Pancreas (tissue), 10 donors: Measurements from ENCODE around the gene HELZ. TPM values are rescaled to one million over a fixed set of nuclear protein-coding genes. Genes with fewer than 3 reads are reported as not detected.
A peak's percentile ranks its signal among the peaks of the same experiment; 100 is the strongest.

Source experiments
- ATAC-seq, 4 donors: fragments of 200-7000 bp; cut with Tn5 transposase; one replicate each; pipeline versions ENCODE4 v1.8.0 to v1.9.1; 2020; ENCODE audit warnings: mild to moderate bottlenecking in 4 of 4, moderate library complexity in 4 of 4
- DNase-seq, 6 donors: peaks; one replicate each; pipeline ENCODE4 v3.0.0-alpha.2; 2020
- FAIRE-seq: peaks from 2 replicates; lab custom pipeline; 2012; peaks lifted over from hg19 to GRCh38; lab: Jason Lieb, UNC
- H3K27ac ChIP-seq, 4 donors: fragments of 200-600 bp; sonication (generic); 1 replicate in 3 of 4; 2 replicates in 1 of 4; pipeline versions ENCODE4 v1.5.0 to v1.8.0; 2020
- H3K27me3 ChIP-seq, 4 donors: fragments of 200-600 bp; one replicate each; pipeline ENCODE4 v1.8.0; 2021
- H3K36me3 ChIP-seq, 3 donors: fragments of 200-600 bp; sonication (generic) in 1 of 3; one replicate each; pipeline versions ENCODE4 v1.5.0 to v1.8.0; 2020 to 2021
- H3K4me1 ChIP-seq, 3 donors: fragments of 200-600 bp; one replicate each; pipeline ENCODE4 v1.8.0; 2021
- H3K4me3 ChIP-seq, 4 donors: fragments of 200-600 bp; sonication (generic) in 2 of 4; one replicate each; pipeline versions ENCODE4 v1.5.0 to v1.8.0; 2020 to 2021
- H3K9me3 ChIP-seq, 4 donors: fragments of 200-600 bp; one replicate each; pipeline ENCODE4 v1.8.0; 2021
- WGBS, 2 donors: extraction: QIAGEN DNeasy Blood & Tissue Kit; methylation state at CpG; one replicate each; pipeline ENCODE4 v1.1.7; 2013; 5-methylcytosine and 5-hydroxymethylcytosine counted together
- intact Hi-C, 3 donors: fragments of 100-400 bp; cut with DNase I; formaldehyde crosslinking; loops; one replicate each; pipeline versions ENCODE4 v1.11.1 to v1.14.2; 2022
- polyA plus RNA-seq, 2 donors: library from polyadenylated mRNA; stranded (reverse); fragments of 200-250 nt; gene quantifications; one replicate each; pipeline ENCODE4 v1.2.3, GENCODE V29; 2013
- total RNA-seq, 6 donors: library from RNA; stranded (reverse); fragmentation: NEBNext Ultra II Directional in 4 of 6; extraction: Animal tissue kit (Norgen Biotek cat#: 25700) in 4 of 6; gene quantifications; one replicate each; pipeline versions ENCODE4 v1.2.1 to v1.2.4, GENCODE V29; 2021 to 2023
- TF ChIP-seq, protein P1 (sequence below), 4 donors: fragments of 200-600 bp; sonication (generic) in 3 of 4; IDR thresholded peaks; one replicate each; pipeline versions ENCODE4 v1.5.0 to v1.8.0; 2021; ENCODE audit warnings: antibody characterized with exemption in 4 of 4
- donor health status: healthy with polysubstance abuse.
- donor health status: DM: no; HTN: no; CAD: no; lungs with moderate emphysema.
- donor health status: DM: no; HTN: no; CAD: no.
- donor health status: control.
- donor health status: control.
- donor health status: Bipolar disorder and iron deficiency.
- donor health status: DM: yes; HTN: yes; CAD: no.
- donor health status: DM: no; HTN: no; CAD: no.
- donor health status: DM: no; HTN: no; CAD: no.
- donor health status: DM: yes; HTN: yes; CAD: no.

HELZ gene
- total and polyA plus RNA-seq, 8 donors: 4.1 to 36.6 (median 23.9) TPM

DNA sequence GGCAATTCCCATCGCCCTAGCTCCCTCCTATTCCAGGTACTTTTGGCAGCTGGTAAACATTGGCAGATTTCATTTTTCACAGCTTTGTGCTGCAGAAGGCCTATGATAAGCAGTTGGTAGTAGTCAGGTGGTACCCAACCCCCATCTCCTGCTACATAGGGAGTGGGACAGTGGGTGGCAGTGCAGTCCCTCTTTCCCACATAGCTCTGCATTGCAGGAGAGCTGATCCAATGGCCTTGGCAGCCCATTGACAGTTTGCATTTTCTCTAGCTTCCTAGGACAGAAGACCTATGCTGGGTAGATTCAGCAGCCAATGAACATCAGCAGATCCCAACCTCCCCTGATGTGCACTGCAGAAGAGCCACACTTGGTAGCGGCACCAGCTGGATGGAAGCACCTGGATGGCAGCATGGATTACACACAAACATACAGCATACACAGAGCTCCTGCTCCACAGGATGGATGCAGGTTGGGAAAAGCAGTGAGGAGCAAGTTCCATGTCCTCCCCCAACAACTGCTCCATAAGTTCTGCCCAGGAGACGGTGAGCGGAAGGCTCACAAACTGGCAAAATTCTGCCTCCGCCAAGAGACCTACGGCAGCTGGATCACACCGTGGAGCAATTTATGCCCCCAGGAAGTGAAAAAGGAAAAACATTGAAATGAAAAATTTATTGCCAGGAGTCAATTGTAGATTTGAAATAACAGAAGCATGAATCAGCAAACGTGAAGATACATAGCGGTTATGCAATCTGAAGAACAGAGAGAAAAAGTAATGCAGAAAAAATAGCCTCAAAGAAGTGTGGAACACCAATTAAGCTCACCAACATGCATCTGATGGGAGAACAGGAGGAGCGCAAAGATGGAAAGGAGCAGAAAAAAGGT lies 105.0 kb downstream of the HELZ start:
- H3K4me3 ChIP-seq: no peak overlapping the region
- TF ChIP-seq, protein P1, sequence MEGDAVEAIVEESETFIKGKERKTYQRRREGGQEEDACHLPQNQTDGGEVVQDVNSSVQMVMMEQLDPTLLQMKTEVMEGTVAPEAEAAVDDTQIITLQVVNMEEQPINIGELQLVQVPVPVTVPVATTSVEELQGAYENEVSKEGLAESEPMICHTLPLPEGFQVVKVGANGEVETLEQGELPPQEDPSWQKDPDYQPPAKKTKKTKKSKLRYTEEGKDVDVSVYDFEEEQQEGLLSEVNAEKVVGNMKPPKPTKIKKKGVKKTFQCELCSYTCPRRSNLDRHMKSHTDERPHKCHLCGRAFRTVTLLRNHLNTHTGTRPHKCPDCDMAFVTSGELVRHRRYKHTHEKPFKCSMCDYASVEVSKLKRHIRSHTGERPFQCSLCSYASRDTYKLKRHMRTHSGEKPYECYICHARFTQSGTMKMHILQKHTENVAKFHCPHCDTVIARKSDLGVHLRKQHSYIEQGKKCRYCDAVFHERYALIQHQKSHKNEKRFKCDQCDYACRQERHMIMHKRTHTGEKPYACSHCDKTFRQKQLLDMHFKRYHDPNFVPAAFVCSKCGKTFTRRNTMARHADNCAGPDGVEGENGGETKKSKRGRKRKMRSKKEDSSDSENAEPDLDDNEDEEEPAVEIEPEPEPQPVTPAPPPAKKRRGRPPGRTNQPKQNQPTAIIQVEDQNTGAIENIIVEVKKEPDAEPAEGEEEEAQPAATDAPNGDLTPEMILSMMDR (IDR thresholded peaks at IDR 0.05): peak in 3 of 4 donors; percentile 16 to 21 (median 19)
- no peaks in the 10 kb centered on the region for H3K9me3 ChIP-seq
- H3K36me3 ChIP-seq: peaks cover 0 to 13% (median 0%) of the 10 kb centered on the region in 3 donors
- H3K4me1 ChIP-seq: peaks cover 8 to 20% (median 16%) of the 10 kb centered on the region in 3 donors
- FAIRE-seq (no peak), ATAC-seq (peak; percentile 98 to 99 (median 98)), DNase-seq (peak in 5 of 6 donors; percentile 57 to 91 (median 77))
- intact Hi-C loops: no loop called here
- no peaks in the 10 kb centered on the region for H3K27me3 ChIP-seq
- peak overlapping the region in 3 of 4 donors; percentile 17 to 62 (median 39) for H3K27ac ChIP-seq
- 67 to 71% methylated on average over 10 of the region's 10 CpGs for WGBS, 2 donors

DNA sequence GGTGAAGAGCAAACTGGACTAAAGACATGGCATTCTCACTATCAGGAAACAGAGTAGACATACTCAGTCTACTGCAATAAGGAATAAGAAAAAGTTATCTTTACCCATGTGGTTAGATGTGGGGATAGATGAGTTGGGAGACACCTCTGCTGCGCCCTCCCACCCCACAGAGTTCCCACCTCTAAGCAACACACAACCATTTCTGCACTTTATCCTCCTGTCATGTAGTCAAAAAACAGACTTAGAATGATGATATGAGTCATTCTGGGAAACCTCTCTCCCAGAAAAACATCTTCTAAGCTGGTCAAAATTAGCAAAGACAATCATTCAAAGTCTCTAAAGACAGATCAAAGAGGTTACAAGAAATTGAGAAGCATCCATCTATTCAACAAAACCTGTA lies 105.7 kb downstream of the HELZ start:
- H3K4me1 ChIP-seq: peaks cover 8 to 20% (median 16%) of the 10 kb centered on the region in 3 donors
- no peaks in the 10 kb centered on the region for H3K27me3 ChIP-seq
- H3K4me3 ChIP-seq: no peak overlapping the region
- 95% methylated on average over 1 of the region's 1 CpG for WGBS, 2 donors
- H3K27ac ChIP-seq: peak overlapping the region in 3 of 4 donors; percentile 17 to 62 (median 39)
- intact Hi-C loops: no loop called here
- no peaks in the 10 kb centered on the region for H3K9me3 ChIP-seq
- peaks cover 0 to 9% (median 0%) of the 10 kb centered on the region in 3 donors for H3K36me3 ChIP-seq
- DNase-seq: no peak
- peak in 1 of 4 donors; percentile 24 for ATAC-seq
- TF ChIP-seq, protein P1 (IDR thresholded peaks at IDR 0.05): no peak
- no peak for FAIRE-seq

DNA sequence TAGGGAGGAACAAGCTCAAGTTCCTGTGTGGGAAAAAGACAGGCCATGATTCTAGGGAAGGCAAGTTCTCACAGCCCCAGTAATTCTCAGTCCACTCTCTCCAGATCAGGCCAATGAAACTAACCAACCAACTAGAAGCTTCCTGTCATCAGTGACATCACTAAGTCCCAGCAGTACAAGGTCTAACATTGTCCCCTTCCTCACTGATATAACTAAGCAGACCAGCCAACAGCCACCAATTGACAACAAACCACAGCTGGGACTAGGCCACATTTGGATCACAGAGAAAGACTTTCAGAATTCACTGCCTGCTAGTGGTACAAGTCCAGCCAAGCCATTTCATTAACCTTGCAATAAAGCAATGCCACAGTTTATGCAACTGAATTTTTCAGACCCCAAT lies 106.6 kb downstream of the HELZ start:
- no peak overlapping the region for H3K4me3 ChIP-seq
- ATAC-seq (peak in 1 of 4 donors; percentile 18), DNase-seq (no peak), FAIRE-seq (no peak)
- no peaks in the 10 kb centered on the region for H3K9me3 ChIP-seq
- H3K27ac ChIP-seq: peak overlapping the region in 2 of 4 donors; percentile 39 to 62
- TF ChIP-seq, protein P1 (IDR thresholded peaks at IDR 0.05): no peak
- intact Hi-C loops: no loop called here
- H3K36me3 ChIP-seq: peaks cover 0 to 9% (median 0%) of the 10 kb centered on the region in 3 donors
- peaks cover 8 to 20% (median 16%) of the 10 kb centered on the region in 3 donors for H3K4me1 ChIP-seq
- no peaks in the 10 kb centered on the region for H3K27me3 ChIP-seq

DNA sequence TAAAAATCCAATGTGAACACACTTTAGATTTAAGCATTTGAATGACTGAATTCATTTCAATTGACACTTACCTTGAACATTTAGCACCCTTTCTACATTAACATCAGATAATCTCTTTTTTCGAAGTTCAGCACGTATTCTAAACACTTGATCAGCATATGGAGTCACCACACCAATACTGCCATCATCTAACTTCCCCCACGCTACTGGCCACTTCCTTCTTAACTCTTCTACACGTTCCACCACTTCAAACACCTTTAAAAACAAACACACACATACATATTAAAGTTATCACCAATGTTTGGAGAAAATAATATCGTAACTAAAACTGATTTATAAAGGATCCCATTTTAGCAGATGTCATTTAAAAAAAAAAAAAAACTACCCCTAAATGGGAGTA lies 107.1 kb downstream of the HELZ start:
- Histone ChIP-seq H3K4me1 (peaks cover 13 to 21% (median 20%) of the 10 kb centered on the region in 3 donors), H3K27me3 (no peaks in the 10 kb centered on the region), H3K4me3 (no peak overlapping the region), H3K36me3 (peaks cover 0 to 9% (median 0%) of the 10 kb centered on the region in 3 donors), H3K27ac (no peak overlapping the region), H3K9me3 (no peaks in the 10 kb centered on the region)
- TF ChIP-seq, protein P1 (IDR thresholded peaks at IDR 0.05): no peak
- intact Hi-C loops: no loop called here
- FAIRE-seq (no peak), DNase-seq (no peak), ATAC-seq (no peak)
- WGBS, 2 donors: 73 to 76% methylated on average over 5 of the region's 5 CpGs

DNA sequence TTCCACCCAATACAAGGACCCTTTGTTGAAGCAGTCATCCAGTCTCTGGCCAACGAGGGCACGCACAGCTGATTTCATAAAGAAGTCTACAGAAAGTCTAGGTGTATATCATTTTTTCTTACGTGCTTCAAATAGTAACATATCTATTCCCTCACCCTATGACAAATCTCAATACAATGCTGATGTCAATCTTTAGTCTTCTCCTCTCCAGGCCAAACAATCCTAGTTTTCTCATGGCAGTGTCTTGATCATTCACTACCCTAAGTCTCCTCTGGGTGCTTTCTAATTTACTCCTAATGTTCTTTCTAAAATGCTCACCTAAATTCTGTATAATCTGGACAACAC lies 108.0 kb downstream of the HELZ start:
- no peak for DNase-seq
- ATAC-seq: no peak
- intact Hi-C loops: no loop called here
- TF ChIP-seq, protein P1 (IDR thresholded peaks at IDR 0.05): no peak
- peaks cover 0 to 9% (median 0%) of the 10 kb centered on the region in 3 donors for H3K36me3 ChIP-seq
- H3K27me3 ChIP-seq: no peaks in the 10 kb centered on the region
- FAIRE-seq: no peak
- H3K4me3 ChIP-seq: no peak overlapping the region
- H3K4me1 ChIP-seq: peaks cover 15 to 29% (median 23%) of the 10 kb centered on the region in 3 donors
- no peak overlapping the region for H3K27ac ChIP-seq
- no peaks in the 10 kb centered on the region for H3K9me3 ChIP-seq
- WGBS, 2 donors: 94 to 99% methylated on average over 3 of the region's 3 CpGs
